GM23248 (cell line): Measurements from ENCODE around the gene KISS1. TPM values are rescaled to one million over a fixed set of nuclear protein-coding genes. Genes with fewer than 3 reads are reported as not detected.

Experiments used
- DNase-seq: peaks from one replicate; pipeline ENCODE4 v3.0.0-alpha.2; 2015
- H2AFZ ChIP-seq: fragments of 200-600 bp; sonication (generic); 2 replicates; pipeline ENCODE4 v1.6.1; 2016; ENCODE audit warnings: antibody characterized with exemption
- H3F3A ChIP-seq: fragments of 200-600 bp; sonication (generic); 2 replicates; pipeline ENCODE4 v1.6.1; 2016; ENCODE audit warnings: mild to moderate bottlenecking, antibody characterized with exemption, mixed run types; ENCODE audit not compliant: insufficient read depth
- H3K27ac ChIP-seq: fragments of 200-600 bp; sonication (generic); 2 replicates; pipeline ENCODE4 v1.5.1; 2016; ENCODE audit warnings: mild to moderate bottlenecking
- H3K27me3 ChIP-seq: fragments of 200-600 bp; sonication (generic); replicated peaks from 2 replicates; pipeline ENCODE4 v1.6.1; 2016; ENCODE audit warnings: mild to moderate bottlenecking; ENCODE audit not compliant: insufficient read depth
- H3K36me3 ChIP-seq: fragments of 200-600 bp; sonication (generic); 2 replicates; pipeline ENCODE4 v1.6.1; 2016; ENCODE audit warnings: low read depth, mild to moderate bottlenecking
- H3K4me1 ChIP-seq: fragments of 200-600 bp; sonication (generic); 2 replicates; pipeline ENCODE4 v1.6.1; 2016; ENCODE audit warnings: mild to moderate bottlenecking; ENCODE audit not compliant: insufficient read depth
- H3K4me2 ChIP-seq: fragments of 200-600 bp; sonication (generic); one replicate; pipeline ENCODE4 v1.6.1; 2016; ENCODE audit warnings: mild to moderate bottlenecking; ENCODE audit not compliant: unreplicated experiment
- H3K4me3 ChIP-seq: fragments of 200-600 bp; sonication (generic); 2 replicates; pipeline ENCODE4 v1.5.1; 2016; ENCODE audit warnings: mild to moderate bottlenecking
- H3K79me2 ChIP-seq: fragments of 200-600 bp; sonication (generic); 2 replicates; pipeline ENCODE4 v1.6.1; 2016; ENCODE audit warnings: mild to moderate bottlenecking; ENCODE audit not compliant: insufficient read depth
- H3K9ac ChIP-seq: fragments of 200-600 bp; sonication (generic); 2 replicates; pipeline ENCODE4 v1.6.1; 2016; ENCODE audit warnings: mild to moderate bottlenecking
- H3K9me2 ChIP-seq: fragments of 200-600 bp; sonication (generic); 2 replicates; pipeline ENCODE4 v1.6.1; 2016; ENCODE audit warnings: mixed run types, mild to moderate bottlenecking, moderate library complexity; ENCODE audit not compliant: insufficient read depth
- H3K9me3 ChIP-seq: fragments of 200-600 bp; sonication (generic); one replicate; pipeline ENCODE4 v1.6.1; 2017; ENCODE audit warnings: low read depth
- H4K20me1 ChIP-seq: fragments of 200-600 bp; sonication (generic); 2 replicates; pipeline ENCODE4 v1.6.0; 2016; ENCODE audit not compliant: insufficient read depth
- EZH2 ChIP-seq: fragments of 200-600 bp; sonication (generic); IDR thresholded peaks from 2 replicates; pipeline ENCODE4 v1.6.1; 2018; ENCODE audit warnings: antibody characterized with exemption, mild to moderate bottlenecking; ENCODE audit not compliant: insufficient read depth, poor library complexity, severe bottlenecking
- EZH2phosphoT487 ChIP-seq: fragments of 200-600 bp; sonication (generic); IDR thresholded peaks from 2 replicates; pipeline ENCODE4 v1.6.1; 2018; ENCODE audit warnings: antibody characterized with exemption, moderate library complexity, mild to moderate bottlenecking, low read depth; ENCODE audit not compliant: insufficient read depth
- WGBS, 2 experiments: methylation state at CpG; one replicate each; pipeline ENCODE4 v1.1.6; 2015 to 2017; ENCODE audit warnings: low lambda C conversion rate in 2 of 2, low coverage in 1 of 2; ENCODE audit errors: missing lambda C conversion rate in 2 of 2; 5-methylcytosine and 5-hydroxymethylcytosine counted together
- in situ Hi-C: fragments of 300-500 bp; cut with MboI; formaldehyde crosslinking; loops from 2 replicates; pipeline ENCODE4 v1.15.0; 2020
- polyA plus RNA-seq: library from polyadenylated mRNA; unstranded; fragments of >200 nt; fragmentation: Nextera tagmentation; extraction: Ambion mirVana; gene quantifications from 2 replicates; pipeline ENCODE4 v1.2.1, GENCODE V29; 2016
- total RNA-seq: library from RNA; depleted of rRNA; stranded (reverse); fragments of >200 nt; shearing (Covaris generic); gene quantifications from 2 replicates; pipeline ENCODE4 v1.2.3, GENCODE V29; 2014

Gene KISS1
- total and polyA plus RNA-seq, 2 experiments from 2014 or later, result not detected

GRCh38 chr1:204146309-204146708 lies 50.0 kb downstream of the KISS1 start:
- H3F3A ChIP-seq, result no peaks in the 10 kb centered on the region; the same call in 1 of the 2 replicates
- DNase-seq, result no peak
- H3K4me3 ChIP-seq, result no peak overlapping the region
- no peaks in the 10 kb centered on the region for H3K79me2 ChIP-seq
- H3K9ac ChIP-seq, result no peak overlapping the region
- H2AFZ ChIP-seq, result no peak overlapping the region
- H3K27me3 ChIP-seq, result no peaks in the 10 kb centered on the region
- no peaks in the 10 kb centered on the region for H3K9me2 ChIP-seq
- H3K27ac ChIP-seq, result no peak overlapping the region
- no peak overlapping the region for H3K4me2 ChIP-seq
- no peaks in the 10 kb centered on the region for H4K20me1 ChIP-seq
- H3K4me1 ChIP-seq, result no peaks in the 10 kb centered on the region
- 78 to 80% methylated on average over 6 of the region's 6 CpGs for WGBS, 2 experiments
- H3K9me3 ChIP-seq, result no peaks in the 10 kb centered on the region
- no peaks in the 10 kb centered on the region for H3K36me3 ChIP-seq
- in situ Hi-C loops, result no loop called here
- TF ChIP-seq EZH2phosphoT487 (no peak), EZH2 (no peak)

GRCh38 chr1:204145033-204145504 lies 51.2 kb downstream of the KISS1 start:
- Histone ChIP-seq H3K4me3 (no peak overlapping the region), H2AFZ (no peak overlapping the region), H4K20me1 (no peaks in the 10 kb centered on the region), H3K9me2 (no peaks in the 10 kb centered on the region), H3K36me3 (no peaks in the 10 kb centered on the region), H3K4me1 (no peaks in the 10 kb centered on the region), H3F3A (no peaks in the 10 kb centered on the region), H3K79me2 (no peaks in the 10 kb centered on the region), H3K27ac (no peak overlapping the region), H3K9ac (no peak overlapping the region), H3K4me2 (no peak overlapping the region), H3K27me3 (no peaks in the 10 kb centered on the region), H3K9me3 (no peaks in the 10 kb centered on the region)
- WGBS, 2 experiments, result 57 to 61% methylated on average over 4 of the region's 4 CpGs
- in situ Hi-C loops, result no loop called here
- DNase-seq, result no peak
- TF ChIP-seq EZH2 (no peak), EZH2phosphoT487 (no peak)

DNA sequence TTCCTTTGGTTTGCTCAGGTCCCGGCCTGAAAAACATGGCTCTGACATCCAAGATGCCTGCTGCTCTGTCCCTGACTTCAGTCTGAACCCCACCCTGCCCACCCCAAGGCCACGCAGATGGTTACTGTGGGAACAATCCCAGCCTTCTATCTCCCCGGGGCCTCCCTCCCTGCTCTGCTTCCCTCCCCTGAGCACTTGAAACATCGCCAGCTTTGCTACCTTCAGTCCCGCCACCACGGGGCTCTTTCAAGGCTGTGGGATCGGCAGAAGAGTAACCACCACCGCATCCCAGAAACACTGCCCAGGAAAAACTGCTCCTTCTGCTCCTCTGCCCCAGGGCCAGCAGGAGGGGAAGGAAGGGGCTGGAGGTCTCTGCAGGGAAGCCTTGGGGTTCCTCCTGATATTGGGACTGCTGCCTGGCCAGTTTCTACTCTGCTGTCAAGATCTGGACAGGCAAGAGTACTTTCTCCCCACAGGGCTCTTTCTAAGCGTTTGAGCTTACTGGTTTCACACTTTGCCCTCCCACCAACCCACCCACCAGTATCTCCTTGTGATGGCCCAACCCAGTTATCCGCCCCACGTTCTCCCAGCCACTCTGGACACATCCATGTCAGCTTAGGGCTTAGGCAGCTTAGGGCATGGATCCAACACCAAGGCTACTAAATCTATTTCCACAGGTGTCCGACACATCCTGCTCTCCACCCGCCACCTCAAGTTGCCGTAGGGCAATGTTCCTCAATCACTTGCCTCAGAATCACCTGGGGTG lies 52.8 kb downstream of the KISS1 start:
- Histone ChIP-seq H3F3A (no peaks in the 10 kb centered on the region), H3K4me1 (no peaks in the 10 kb centered on the region), H3K9me2 (no peaks in the 10 kb centered on the region), H3K36me3 (no peaks in the 10 kb centered on the region), H3K79me2 (no peaks in the 10 kb centered on the region), H3K27ac (no peak overlapping the region), H3K4me3 (no peak overlapping the region), H4K20me1 (no peaks in the 10 kb centered on the region), H3K4me2 (no peak overlapping the region), H3K9ac (no peak overlapping the region), H2AFZ (no peak overlapping the region), H3K27me3 (no peaks in the 10 kb centered on the region), H3K9me3 (no peaks in the 10 kb centered on the region)
- in situ Hi-C loops, result no loop called here
- 64 to 70% methylated on average over 13 to 14 of the region's 14 CpGs for WGBS, 2 experiments
- TF ChIP-seq EZH2 (no peak), EZH2phosphoT487 (no peak)
- no peak for DNase-seq

GRCh38 chr1:204142032-204142974 lies 54.0 kb downstream of the KISS1 start:
- no peak overlapping the region for H3K4me2 ChIP-seq
- H3K9me3 ChIP-seq, result no peaks in the 10 kb centered on the region
- in situ Hi-C loops, result no loop called here
- H3F3A ChIP-seq, result no peaks in the 10 kb centered on the region
- H4K20me1 ChIP-seq, result no peaks in the 10 kb centered on the region
- no peak for DNase-seq
- no peaks in the 10 kb centered on the region for H3K4me1 ChIP-seq
- no peak overlapping the region for H2AFZ ChIP-seq
- no peak overlapping the region for H3K9ac ChIP-seq
- H3K36me3 ChIP-seq, result no peaks in the 10 kb centered on the region
- no peak for TF ChIP-seq EZH2phosphoT487
- TF ChIP-seq EZH2, result no peak
- WGBS, 2 experiments, result 87 to 92% methylated on average over 5 of the region's 5 CpGs
- no peaks in the 10 kb centered on the region for H3K79me2 ChIP-seq
- no peak overlapping the region for H3K4me3 ChIP-seq
- H3K27me3 ChIP-seq, result no peaks in the 10 kb centered on the region
- H3K27ac ChIP-seq, result no peak overlapping the region
- H3K9me2 ChIP-seq, result no peaks in the 10 kb centered on the region
